B cell (primary cell): ENCODE measurements around the gene CCDC97. TPM values are rescaled to one million over a fixed set of nuclear protein-coding genes. Genes with fewer than 3 reads are reported as not detected.
A peak's percentile ranks its signal among the peaks of the same experiment; 100 is the strongest.

Experiments
- ATAC-seq: fragments of 200-7000 bp; cut with Tn5 transposase; one replicate; pipeline ENCODE4 v1.10.0; 2021; ENCODE audit warnings: low read depth, mild to moderate bottlenecking, moderate number of reproducible peaks, moderate library complexity
- CTCF ChIA-PET: fragments of 350-600 bp; sonication (Branson Sonifier 250); formaldehyde crosslinking; loops from one replicate; lab custom pipeline; 2021; ENCODE audit warnings: antibody characterized with exemption, inconsistent platforms; lab: Charles Lee
- POLR2A ChIA-PET: fragments of 350-600 bp; sonication (Branson Sonifier 250); formaldehyde crosslinking; loops from one replicate; lab custom pipeline; 2021; ENCODE audit warnings: antibody characterized with exemption; lab: Charles Lee
- DNase-seq: peaks from one replicate; pipeline ENCODE4 v3.0.0; 2013
- H2AFZ ChIP-seq: 2 replicates; pipeline ENCODE4 v1.6.1; 2012; ENCODE audit warnings: mild to moderate bottlenecking, low read depth, low read length; ENCODE audit not compliant: insufficient read depth, poor library complexity, severe bottlenecking
- H3K27ac ChIP-seq, 2 donors: 1 replicate in 1 of 2; 2 replicates in 1 of 2; pipeline ENCODE4 v1.5.1; 2012 to 2013; ENCODE audit warnings: low read length in 2 of 2, mild to moderate bottlenecking in 2 of 2, moderate library complexity in 1 of 2
- H3K27me3 ChIP-seq, 4 experiments: fragments of 200-600 bp in 1 of 4; sonication (generic) in 1 of 4; replicated peaks in 1 of 4; 1 replicate in 2 of 4; 2 replicates in 2 of 4; pipeline versions ENCODE4 v1.6.1 to v1.7.0; 2013 to 2016; ENCODE audit warnings: low read length in 3 of 4, mild to moderate bottlenecking in 2 of 4, mixed read lengths in 1 of 4, moderate library complexity in 1 of 4; ENCODE audit not compliant: insufficient read depth in 4 of 4, control insufficient read depth in 3 of 4; ENCODE audit errors: control extremely low read depth in 1 of 4
- H3K36me3 ChIP-seq, 2 experiments: replicated peaks in 1 of 2; 1 replicate in 1 of 2; 2 replicates in 1 of 2; pipeline versions ENCODE4 v1.6.1 to v1.7.1; 2013; ENCODE audit warnings: low read length in 1 of 2; ENCODE audit not compliant: insufficient read depth in 2 of 2, control insufficient read depth in 1 of 2; ENCODE audit errors: control extremely low read depth in 1 of 2, extremely low read depth in 1 of 2
- H3K4me1 ChIP-seq, 2 donors: fragments of 200-600 bp in 1 of 2; sonication (generic) in 1 of 2; 1 replicate in 1 of 2; 2 replicates in 1 of 2; pipeline versions ENCODE4 v1.5.1 to v1.6.1; 2013 to 2017; ENCODE audit warnings: low read length in 2 of 2; ENCODE audit not compliant: control insufficient read depth in 2 of 2, insufficient read depth in 2 of 2
- H3K4me2 ChIP-seq: replicated peaks from 2 replicates; pipeline ENCODE3; 2012; ENCODE audit warnings: mild to moderate bottlenecking, low read depth, low read length; ENCODE audit not compliant: poor library complexity, severe bottlenecking
- H3K4me3 ChIP-seq, 5 experiments: fragments of 200-600 bp in 1 of 5; sonication (generic) in 1 of 5; 1 replicate in 3 of 5; 2 replicates in 2 of 5; pipeline versions ENCODE4 v1.5.1 to v1.7.0; 2011 to 2016; ENCODE audit warnings: low read length in 4 of 5, mild to moderate bottlenecking in 4 of 5, low read depth in 2 of 5, control low read depth in 1 of 5, moderate library complexity in 1 of 5; ENCODE audit not compliant: insufficient read depth in 1 of 5; ENCODE audit errors: control extremely low read depth in 1 of 5, extremely low read depth in 1 of 5
- H3K79me2 ChIP-seq: fragments of 200-600 bp; sonication (generic); one replicate; pipeline ENCODE4 v1.6.0; 2016; ENCODE audit warnings: low read length; ENCODE audit not compliant: control insufficient read depth, insufficient read depth
- H3K9ac ChIP-seq: fragments of 200-600 bp; sonication (generic); 2 replicates; pipeline ENCODE4 v1.6.1; 2017; ENCODE audit warnings: mild to moderate bottlenecking, low read length, moderate library complexity
- H3K9me3 ChIP-seq, 3 donors: one replicate each; pipeline versions ENCODE4 v1.6.1 to v1.7.1; 2013; ENCODE audit warnings: low read length in 2 of 3; ENCODE audit not compliant: control insufficient read depth in 2 of 3, insufficient read depth in 1 of 3; ENCODE audit errors: control extremely low read depth in 1 of 3
- H4K20me1 ChIP-seq: 2 replicates; pipeline ENCODE4 v1.6.0; 2012; ENCODE audit warnings: mild to moderate bottlenecking, low read length; ENCODE audit not compliant: insufficient read depth, control insufficient read depth, poor library complexity, severe bottlenecking
- H3K27ac Mint-ChIP-seq: one replicate; pipeline ENCODE4 v1.8.0; 2021; ENCODE audit warnings: mixed read lengths
- H3K27me3 Mint-ChIP-seq: one replicate; pipeline ENCODE4 v1.8.0; 2021; ENCODE audit warnings: mixed read lengths
- H3K4me1 Mint-ChIP-seq: one replicate; pipeline ENCODE4 v1.8.0; 2021; ENCODE audit warnings: mixed read lengths
- H3K4me3 Mint-ChIP-seq: one replicate; pipeline ENCODE4 v1.8.0; 2021; ENCODE audit warnings: mixed read lengths
- H3K9me3 Mint-ChIP-seq: one replicate; pipeline ENCODE4 v1.8.0; 2022; ENCODE audit warnings: mixed read lengths; ENCODE audit not compliant: insufficient read depth
- EZH2 ChIP-seq: IDR thresholded peaks from 2 replicates; pipeline ENCODE4 v1.6.1; 2012; ENCODE audit warnings: borderline replicate concordance, low read depth, mild to moderate bottlenecking, moderate library complexity, low read length; ENCODE audit not compliant: insufficient read depth, poor library complexity, severe bottlenecking
- WGBS: methylation state at CpG from one replicate; pipeline ENCODE4 v1.1.5; 2013; ENCODE audit warnings: missing lambda C conversion rate; ENCODE audit not compliant: insufficient coverage; 5-methylcytosine and 5-hydroxymethylcytosine counted together
- intact Hi-C: fragments of 100-400 bp; cut with micrococcal nuclease; formaldehyde crosslinking; loops from one replicate; pipeline ENCODE4 v1.10.0; 2022
- polyA plus RNA-seq: library from polyadenylated mRNA; depleted of rRNA; stranded (reverse); fragments of >200 nt; gene quantifications from 2 replicates; pipeline ENCODE4 v1.2.3, GENCODE V29; 2012
- total RNA-seq, 2 donors: library from RNA; stranded (reverse); fragments of 120-200 nt in 1 of 2; gene quantifications; 1 replicate in 1 of 2; 2 replicates in 1 of 2; pipeline versions ENCODE4 v1.2.3 to v1.2.4, GENCODE V29; 2013 to 2022
- TF ChIP-seq, protein P1 (sequence below): fragments of 200-600 bp; IDR thresholded peaks from one replicate; pipeline ENCODE4 v1.8.0; 2022; ENCODE audit warnings: antibody characterized with exemption, mild to moderate bottlenecking

The CCDC97 gene
- total and polyA plus RNA-seq, 2 donors (not counting 1 experiment from before 2014, with no cell fraction given), result 16.3 to 68.3 TPM

DNA sequence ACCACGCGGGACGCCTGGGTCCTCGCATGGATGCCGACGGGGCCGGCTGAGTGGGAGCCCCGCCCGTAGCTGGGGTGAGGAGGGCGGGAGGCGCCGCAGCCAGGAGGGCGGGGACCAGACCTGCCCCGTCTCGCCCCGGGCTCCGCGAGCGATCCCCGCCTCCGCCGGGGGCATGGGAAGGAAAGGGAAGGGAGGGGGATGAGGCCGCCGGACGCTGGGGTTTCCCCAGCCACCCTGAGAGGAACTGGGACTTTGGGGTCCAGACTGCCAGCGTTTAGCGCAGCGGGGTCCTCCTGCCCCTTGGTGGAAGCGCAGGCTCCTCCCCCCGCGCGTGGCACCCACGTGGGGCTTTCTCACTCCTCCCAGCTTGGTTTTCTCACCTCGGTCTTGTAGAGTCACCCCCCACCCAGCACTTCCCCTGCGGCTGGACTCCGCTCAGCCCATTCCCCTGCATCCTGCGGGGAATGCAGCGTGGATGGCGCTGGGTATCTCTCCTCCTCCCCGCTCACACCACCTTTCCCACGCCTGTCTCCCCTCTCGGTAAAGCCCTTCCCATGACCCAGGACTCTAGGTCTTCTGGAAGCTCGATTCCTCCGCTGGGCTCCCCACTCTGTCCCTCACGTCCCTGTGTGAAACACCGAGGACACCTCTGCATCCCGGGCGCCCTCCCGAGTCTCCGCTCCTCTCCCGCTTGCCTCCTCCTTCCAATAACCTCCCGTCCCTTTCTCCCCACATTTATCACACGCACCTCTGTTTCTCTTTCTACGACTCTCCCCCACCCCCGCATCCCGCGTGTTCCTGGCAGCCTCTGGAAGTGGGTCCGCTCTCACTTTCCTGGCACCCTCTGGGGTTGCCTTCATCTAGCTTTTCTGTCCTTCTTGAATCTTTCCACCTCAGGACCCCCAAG, 41.6 kb downstream of the CCDC97 start:
- no peaks in the 10 kb centered on the region for H3K27me3 Mint-ChIP-seq
- H3K4me1 ChIP-seq, result peaks cover 28 to 37% of the 10 kb centered on the region in 2 donors
- peak overlapping the region; percentile 95 for H3K4me2 ChIP-seq
- H2AFZ ChIP-seq, result peak overlapping the region; percentile 63
- POLR2A ChIA-PET, result interaction anchor here (0.5 to 5.0 kb wide), 18 partner anchors 9 to 916 kb away, joined by 3 to 69 read pairs (median 6); partner anchors contain the start of genes B9D2 and HNRNPUL1
- H3K27me3 ChIP-seq, result no peaks in the 10 kb centered on the region
- under 1% methylated on average over 58 of the region's 58 CpGs for WGBS
- peak overlapping the region; percentile 88 for H3K9ac ChIP-seq
- intact Hi-C loops, result loop anchor here (1.0 kb wide), 2 partner anchors 24 to 41 kb away; partner anchors contain the start of gene CCDC97
- peaks cover 70% of the 10 kb centered on the region for H4K20me1 ChIP-seq
- CTCF ChIA-PET, result interaction anchor here (0.6 to 7.6 kb wide), 18 partner anchors 11 to 377 kb away, joined by 3 to 130 read pairs (median 8); partner anchors contain the start of genes B9D2, CCDC97 and HNRNPUL1
- peak overlapping the region; percentile 92 for H3K27ac Mint-ChIP-seq
- no peak for TF ChIP-seq EZH2
- TF ChIP-seq, protein P1, sequence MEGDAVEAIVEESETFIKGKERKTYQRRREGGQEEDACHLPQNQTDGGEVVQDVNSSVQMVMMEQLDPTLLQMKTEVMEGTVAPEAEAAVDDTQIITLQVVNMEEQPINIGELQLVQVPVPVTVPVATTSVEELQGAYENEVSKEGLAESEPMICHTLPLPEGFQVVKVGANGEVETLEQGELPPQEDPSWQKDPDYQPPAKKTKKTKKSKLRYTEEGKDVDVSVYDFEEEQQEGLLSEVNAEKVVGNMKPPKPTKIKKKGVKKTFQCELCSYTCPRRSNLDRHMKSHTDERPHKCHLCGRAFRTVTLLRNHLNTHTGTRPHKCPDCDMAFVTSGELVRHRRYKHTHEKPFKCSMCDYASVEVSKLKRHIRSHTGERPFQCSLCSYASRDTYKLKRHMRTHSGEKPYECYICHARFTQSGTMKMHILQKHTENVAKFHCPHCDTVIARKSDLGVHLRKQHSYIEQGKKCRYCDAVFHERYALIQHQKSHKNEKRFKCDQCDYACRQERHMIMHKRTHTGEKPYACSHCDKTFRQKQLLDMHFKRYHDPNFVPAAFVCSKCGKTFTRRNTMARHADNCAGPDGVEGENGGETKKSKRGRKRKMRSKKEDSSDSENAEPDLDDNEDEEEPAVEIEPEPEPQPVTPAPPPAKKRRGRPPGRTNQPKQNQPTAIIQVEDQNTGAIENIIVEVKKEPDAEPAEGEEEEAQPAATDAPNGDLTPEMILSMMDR, result no peak
- ATAC-seq (peak; percentile 46), DNase-seq (peak; percentile 94)
- peak overlapping the region; percentile 67 to 100 (median 92) for H3K4me3 ChIP-seq
- H3K36me3 ChIP-seq, result peaks cover 0 to 19% of the 10 kb centered on the region in 2 experiments
- H3K9me3 ChIP-seq, result no peaks in the 10 kb centered on the region
- H3K79me2 ChIP-seq, result peaks cover 65% of the 10 kb centered on the region
- peak overlapping the region; percentile 93 for H3K4me3 Mint-ChIP-seq
- no peaks in the 10 kb centered on the region for H3K9me3 Mint-ChIP-seq
- peak overlapping the region; percentile 79 to 91 for H3K27ac ChIP-seq
- peaks cover 43% of the 10 kb centered on the region for H3K4me1 Mint-ChIP-seq
